Liver (tissue), 3 donors: ENCODE results near the gene RBM33.
"Not testable (repeated sequence)": the region's sequence is repeated elsewhere in the genome, so short reads cannot be mapped to it uniquely, and the experiment has no call there.

Experiments used
- GABPA ChIP-seq, 2 donors: IDR thresholded peaks in 1 of 2; conservative IDR thresholded peaks in 1 of 2; 2 replicates each; pipeline ENCODE4 v1.6.1; 2016; ENCODE audit warnings: antibody characterized with exemption in 2 of 2, mild to moderate bottlenecking in 1 of 2, moderate library complexity in 1 of 2
- MAX ChIP-seq: IDR thresholded peaks from 2 replicates; pipeline ENCODE4 v1.6.1; 2016; ENCODE audit warnings: antibody characterized with exemption
- NR2F2 ChIP-seq: IDR thresholded peaks from 2 replicates; pipeline ENCODE4 v1.6.1; 2016; ENCODE audit warnings: antibody characterized with exemption
- RAD21 ChIP-seq, 2 donors: IDR thresholded peaks; 2 replicates each; pipeline ENCODE4 v1.6.1; 2016; ENCODE audit warnings: antibody characterized with exemption in 2 of 2, mild to moderate bottlenecking in 2 of 2
- YY1 ChIP-seq: IDR thresholded peaks from 2 replicates; pipeline ENCODE4 v1.6.1; 2016; ENCODE audit warnings: antibody characterized with exemption, mild to moderate bottlenecking
- TF ChIP-seq, protein P1 (sequence below): fragments of 150-350 bp; IDR thresholded peaks from 2 replicates; pipeline ENCODE4 v1.5.1; 2017; ENCODE audit warnings: improper control_type of control experiment, low read depth, low read length; ENCODE audit not compliant: missing input control
- donor health status: healthy.
- donor health status: healthy.

DNA sequence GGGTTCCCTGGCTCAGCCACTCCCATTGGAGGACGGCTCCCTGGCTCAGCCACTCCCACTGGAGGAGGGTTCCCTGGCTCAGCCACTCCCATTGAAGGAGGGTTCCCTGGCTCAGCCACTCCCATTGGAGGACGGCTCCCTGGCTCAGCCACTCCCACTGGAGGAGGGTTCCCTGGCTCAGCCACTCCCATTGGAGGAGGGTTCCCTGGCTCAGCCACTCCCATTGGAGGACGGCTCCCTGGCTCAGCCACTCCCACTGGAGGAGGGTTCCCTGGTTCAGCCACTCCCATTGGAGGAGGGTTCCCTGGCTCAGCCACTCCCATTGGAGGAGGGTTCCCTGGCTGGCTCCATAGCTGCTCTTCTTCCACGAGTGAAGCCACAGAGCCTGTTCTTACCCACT is 173.1 kb downstream of the RBM33 start:
- not testable (repeated sequence) for TF ChIP-seq NR2F2; MAX; RAD21 (IDR thresholded peaks at IDR 0.05); GABPA (IDR thresholded peaks at IDR 0.05 in 1 of 2, conservative IDR thresholded peaks at IDR 0.05 in 1 of 2); YY1
- TF ChIP-seq, protein P1, sequence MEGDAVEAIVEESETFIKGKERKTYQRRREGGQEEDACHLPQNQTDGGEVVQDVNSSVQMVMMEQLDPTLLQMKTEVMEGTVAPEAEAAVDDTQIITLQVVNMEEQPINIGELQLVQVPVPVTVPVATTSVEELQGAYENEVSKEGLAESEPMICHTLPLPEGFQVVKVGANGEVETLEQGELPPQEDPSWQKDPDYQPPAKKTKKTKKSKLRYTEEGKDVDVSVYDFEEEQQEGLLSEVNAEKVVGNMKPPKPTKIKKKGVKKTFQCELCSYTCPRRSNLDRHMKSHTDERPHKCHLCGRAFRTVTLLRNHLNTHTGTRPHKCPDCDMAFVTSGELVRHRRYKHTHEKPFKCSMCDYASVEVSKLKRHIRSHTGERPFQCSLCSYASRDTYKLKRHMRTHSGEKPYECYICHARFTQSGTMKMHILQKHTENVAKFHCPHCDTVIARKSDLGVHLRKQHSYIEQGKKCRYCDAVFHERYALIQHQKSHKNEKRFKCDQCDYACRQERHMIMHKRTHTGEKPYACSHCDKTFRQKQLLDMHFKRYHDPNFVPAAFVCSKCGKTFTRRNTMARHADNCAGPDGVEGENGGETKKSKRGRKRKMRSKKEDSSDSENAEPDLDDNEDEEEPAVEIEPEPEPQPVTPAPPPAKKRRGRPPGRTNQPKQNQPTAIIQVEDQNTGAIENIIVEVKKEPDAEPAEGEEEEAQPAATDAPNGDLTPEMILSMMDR, result not testable (repeated sequence)
